IMR-90 (cell line): ENCODE measurements around the gene VAMP8. TPM values are rescaled to one million over a fixed set of nuclear protein-coding genes. Genes with fewer than 3 reads are reported as not detected.
A peak's percentile ranks its signal among the peaks of the same experiment; 100 is the strongest.

ENCODE experiments used
- ATAC-seq: fragments of 200-7000 bp; cut with Tn5 transposase; 2 replicates; pipeline ENCODE4 v1.9.1; 2020; ENCODE audit warnings: low read depth, mild to moderate bottlenecking, moderate library complexity
- BruUV-seq: library from RNA; stranded (reverse); fragments of 400-500 nt; replicated peaks from 2 replicates; lab custom pipeline; 2021; lab: Mats Ljungman, UMichigan
- CTCF ChIA-PET: fragments of 300-600 bp; formaldehyde crosslinking; extraction: SDS; loops from one replicate; lab custom pipeline; 2021; ENCODE audit warnings: antibody characterized with exemption; lab: Yijun Ruan, JAX
- POLR2A ChIA-PET: fragments of 300-600 bp; sonication (Branson Sonifier 250); formaldehyde crosslinking; loops from one replicate; lab custom pipeline; 2022; ENCODE audit warnings: antibody characterized with exemption; ENCODE audit not compliant: unreplicated experiment; lab: Charles Lee
- DNase-seq: peaks from one replicate; pipeline ENCODE4 v3.0.0; 2013
- H2AFZ ChIP-seq: replicated peaks from 2 replicates; pipeline ENCODE3; 2013; ENCODE audit warnings: low read length, mild to moderate bottlenecking; ENCODE audit not compliant: poor library complexity
- H2AK5ac ChIP-seq: 2 replicates; pipeline ENCODE4 v1.6.1; 2013; ENCODE audit warnings: low read depth, low read length, inconsistent platforms
- H2AK9ac ChIP-seq: replicated peaks from 2 replicates; pipeline ENCODE3; 2013; ENCODE audit warnings: mild to moderate bottlenecking, low read depth, low read length, moderate library complexity; ENCODE audit not compliant: poor library complexity
- H2BK120ac ChIP-seq: 2 replicates; pipeline ENCODE4 v1.6.1; 2013; ENCODE audit warnings: low read depth, low read length, inconsistent platforms
- H2BK15ac ChIP-seq: 3 replicates; pipeline ENCODE4 v1.6.1; 2013; ENCODE audit warnings: low read depth, low read length, inconsistent platforms
- H2BK20ac ChIP-seq: 2 replicates; pipeline ENCODE4 v1.6.1; 2013; ENCODE audit warnings: low read depth, mild to moderate bottlenecking, inconsistent platforms, low read length, moderate library complexity
- H2BK5ac ChIP-seq: 2 replicates; pipeline ENCODE4 v1.6.1; 2013; ENCODE audit warnings: mild to moderate bottlenecking, low read depth, low read length, inconsistent platforms; ENCODE audit not compliant: poor library complexity, severe bottlenecking
- H3K14ac ChIP-seq: replicated peaks from 2 replicates; pipeline ENCODE4 v1.6.1; 2013; ENCODE audit warnings: low read depth, low read length, inconsistent platforms
- H3K18ac ChIP-seq: 2 replicates; pipeline ENCODE4 v1.6.1; 2013; ENCODE audit warnings: low read depth, low read length, control low read depth
- H3K23ac ChIP-seq: 2 replicates; pipeline ENCODE4 v1.6.1; 2013; ENCODE audit warnings: low read depth, low read length, inconsistent platforms
- H3K27ac ChIP-seq: 2 replicates; pipeline ENCODE4 v1.5.1; 2013; ENCODE audit warnings: mild to moderate bottlenecking, control low read depth, low read length; ENCODE audit not compliant: insufficient read depth
- H3K27me3 ChIP-seq: 2 replicates; pipeline ENCODE4 v1.6.1; 2013; ENCODE audit warnings: low read length; ENCODE audit not compliant: control insufficient read depth, insufficient read depth
- H3K36me3 ChIP-seq: 2 replicates; pipeline ENCODE4 v1.6.1; 2013; ENCODE audit warnings: low read length, mixed read lengths; ENCODE audit not compliant: control insufficient read depth, insufficient read depth
- H3K4ac ChIP-seq: 2 replicates; pipeline ENCODE4 v1.6.1; 2013; ENCODE audit warnings: low read depth, low read length, inconsistent platforms
- H3K4me1 ChIP-seq: 2 replicates; pipeline ENCODE4 v1.6.1; 2013; ENCODE audit warnings: low read length, mixed read lengths; ENCODE audit not compliant: control insufficient read depth, insufficient read depth
- H3K4me2 ChIP-seq: 2 replicates; pipeline ENCODE4 v1.6.1; 2013; ENCODE audit warnings: low read depth, mild to moderate bottlenecking, control low read depth, low read length, moderate library complexity
- H3K4me3 ChIP-seq: 2 replicates; pipeline ENCODE4 v1.5.1; 2013; ENCODE audit warnings: low read depth, mild to moderate bottlenecking, control low read depth, low read length, moderate library complexity; ENCODE audit not compliant: insufficient read depth
- H3K56ac ChIP-seq: 2 replicates; pipeline ENCODE4 v1.6.1; 2013; ENCODE audit warnings: low read length, inconsistent platforms; ENCODE audit not compliant: insufficient read depth; ENCODE audit errors: extremely low read depth
- H3K79me1 ChIP-seq, 2 experiments: 2 replicates each; pipeline ENCODE4 v1.6.1; 2013; ENCODE audit warnings: low read length in 2 of 2, inconsistent platforms in 1 of 2, low read depth in 1 of 2
- H3K9ac ChIP-seq: 2 replicates; pipeline ENCODE4 v1.6.1; 2013; ENCODE audit warnings: low read depth, low read length, control low read depth
- H3K9me1 ChIP-seq: 2 replicates; pipeline ENCODE4 v1.6.1; 2013; ENCODE audit warnings: low read length, inconsistent platforms; ENCODE audit not compliant: insufficient read depth
- H3K9me3 ChIP-seq: 2 replicates; pipeline ENCODE4 v1.6.1; 2013; ENCODE audit warnings: low read length; ENCODE audit not compliant: control insufficient read depth, insufficient read depth
- H4K20me1 ChIP-seq: 2 replicates; pipeline ENCODE4 v1.6.1; 2013; ENCODE audit warnings: low read length, inconsistent platforms; ENCODE audit not compliant: insufficient read depth
- H4K5ac ChIP-seq: 2 replicates; pipeline ENCODE4 v1.6.1; 2013; ENCODE audit warnings: mild to moderate bottlenecking, low read depth, low read length, control low read depth
- H4K8ac ChIP-seq, 2 experiments: 2 replicates each; pipeline ENCODE4 v1.6.1; 2013; ENCODE audit warnings: low read depth in 2 of 2, low read length in 2 of 2, control low read depth in 1 of 2, inconsistent platforms in 1 of 2
- H4K91ac ChIP-seq: 2 replicates; pipeline ENCODE4 v1.6.1; 2013; ENCODE audit warnings: low read depth, low read length, inconsistent platforms; ENCODE audit not compliant: insufficient read depth
- BHLHE40 ChIP-seq: fragments of 150-350 bp; IDR thresholded peaks from 2 replicates; pipeline ENCODE4 v1.6.1; 2016; ENCODE audit warnings: mild to moderate bottlenecking, low read depth, low read length
- CEBPB ChIP-seq: IDR thresholded peaks from 2 replicates; pipeline ENCODE4 v1.6.1; 2012; ENCODE audit warnings: low read depth, low read length, improper control_type of control experiment
- FOS ChIP-seq: fragments of 150-350 bp; IDR thresholded peaks from 2 replicates; pipeline ENCODE4 v1.6.1; 2016; ENCODE audit warnings: low read depth, low read length
- MAFK ChIP-seq: IDR thresholded peaks from 2 replicates; pipeline ENCODE4 v1.6.1; 2012; ENCODE audit warnings: low read depth, low read length, improper control_type of control experiment
- MAZ ChIP-seq: IDR thresholded peaks from 2 replicates; pipeline ENCODE4 v1.6.1; 2012; ENCODE audit warnings: low read depth, mild to moderate bottlenecking, low read length, improper control_type of control experiment, moderate library complexity, borderline replicate concordance
- MXI1 ChIP-seq: IDR thresholded peaks from 2 replicates; pipeline ENCODE4 v1.6.1; 2012; ENCODE audit warnings: low read depth, mild to moderate bottlenecking, low read length, moderate library complexity, borderline replicate concordance
- NFE2L2 ChIP-seq: fragments of 150-350 bp; IDR thresholded peaks from 2 replicates; pipeline ENCODE4 v1.6.1; 2016; ENCODE audit warnings: low read depth, mild to moderate bottlenecking, low read length
- POLR2A ChIP-seq: IDR thresholded peaks from 2 replicates; pipeline ENCODE4 v1.6.1; 2012; ENCODE audit warnings: mild to moderate bottlenecking, low read depth, low read length
- RAD21 ChIP-seq: IDR thresholded peaks from 2 replicates; pipeline ENCODE4 v1.6.1; 2012; ENCODE audit warnings: low read length, improper control_type of control experiment
- RCOR1 ChIP-seq: IDR thresholded peaks from 2 replicates; pipeline ENCODE4 v1.6.1; 2012; ENCODE audit warnings: mild to moderate bottlenecking, low read length, improper control_type of control experiment; ENCODE audit not compliant: insufficient replicate concordance
- RFX5 ChIP-seq: IDR thresholded peaks from 2 replicates; pipeline ENCODE4 v1.8.0; 2012; ENCODE audit warnings: low read depth, mild to moderate bottlenecking, low read length, moderate library complexity
- SMC3 ChIP-seq: fragments of 150-350 bp; IDR thresholded peaks from 2 replicates; pipeline ENCODE4 v1.6.1; 2016; ENCODE audit warnings: low read depth, mild to moderate bottlenecking, antibody characterized with exemption, low read length, moderate library complexity
- WGBS, 2 experiments: methylation state at CpG; one replicate each; pipeline versions ENCODE4 v1.1.5 to v1.1.7; 2013; ENCODE audit warnings: missing lambda C conversion rate in 2 of 2; ENCODE audit not compliant: insufficient read length in 1 of 2; ENCODE audit errors: extremely low coverage in 2 of 2; 5-methylcytosine and 5-hydroxymethylcytosine counted together
- dilution Hi-C: fragments of 300-500 bp; cut with HindIII; formaldehyde crosslinking; loops from one replicate; pipeline ENCODE4 v1.14.3; 2018; ENCODE audit warnings: low sequenced_read_pairs; ENCODE audit not compliant: unreplicated experiment
- in situ Hi-C: fragments of 300-500 bp; cut with MboI; formaldehyde crosslinking; loops from 3 replicates; pipeline ENCODE4 v1.14.3; 2019; ENCODE audit warnings: low sequenced_read_pairs, inconsistent platforms, mixed read lengths
- intact Hi-C: fragments of 100-400 bp; cut with micrococcal nuclease; formaldehyde crosslinking; loops from 2 replicates; pipeline ENCODE4 v1.10.0; 2022
- polyA plus RNA-seq, 3 experiments: library from polyadenylated mRNA; depleted of rRNA; stranded (reverse); fragments of >200 nt; gene quantifications; 2 replicates each; pipeline ENCODE4 v1.2.3, GENCODE V29; 2012; ENCODE audit warnings: low replicate concordance in 1 of 3
- total RNA-seq: library from RNA; depleted of rRNA; stranded (reverse); fragments of >200 nt; gene quantifications from 2 replicates; pipeline ENCODE4 v1.2.3, GENCODE V29; 2012
- TF ChIP-seq, protein P1 (sequence below): fragments of 150-350 bp; IDR thresholded peaks from 2 replicates; pipeline ENCODE4 v1.6.1; 2016; ENCODE audit warnings: low read depth, mild to moderate bottlenecking, low read length, moderate library complexity, borderline replicate concordance
- TF ChIP-seq, protein P2 (sequence below): fragments of 150-350 bp; IDR thresholded peaks from 2 replicates; pipeline ENCODE4 v1.6.1; 2017; ENCODE audit warnings: mild to moderate bottlenecking, antibody characterized with exemption, low read length, low read depth
- TF ChIP-seq, protein P3 (sequence below): conservative IDR thresholded peaks from 2 replicates; pipeline ENCODE4 v1.5.1; 2012; ENCODE audit warnings: mild to moderate bottlenecking, low read depth, low read length, improper control_type of control experiment

The VAMP8 gene
- total and polyA plus RNA-seq, 2 of the 4 experiments (the other 2 are of a cell fraction): 0.90 to 1.9 TPM

DNA sequence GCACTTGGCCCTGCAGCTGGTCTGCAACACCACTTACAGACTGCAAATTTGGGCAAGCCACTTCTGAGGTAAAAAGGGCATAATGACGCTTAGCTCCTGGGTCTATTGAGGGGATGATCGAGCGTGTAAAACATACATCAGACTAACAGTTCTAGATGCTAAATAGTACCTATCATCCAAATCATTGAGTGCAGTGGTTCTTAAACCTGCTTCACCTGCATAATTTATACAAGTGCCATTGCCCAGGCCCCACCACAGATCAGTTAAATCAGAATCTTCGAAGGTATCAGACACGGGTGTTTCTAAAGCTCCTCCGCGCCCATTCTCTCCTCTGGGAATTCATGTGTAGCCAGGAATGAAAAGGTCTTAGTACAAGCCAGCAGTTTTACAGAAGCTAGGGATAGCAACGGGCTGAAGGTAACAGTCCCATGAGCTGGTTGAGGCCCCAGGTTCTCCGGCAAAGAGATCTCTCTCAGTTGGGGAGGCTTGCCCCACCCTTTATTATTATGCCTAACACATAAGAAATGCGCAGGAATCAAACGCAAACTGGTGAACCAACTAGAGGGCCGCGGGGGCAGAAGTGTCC lies 17.4 kb downstream of the VAMP8 start:
- in situ Hi-C loops: no loop called here
- TF ChIP-seq MAZ (no peak), CEBPB (no peak), RCOR1 (no peak), POLR2A (no peak), RFX5 (no peak), MXI1 (no peak), NFE2L2 (no peak), SMC3 (no peak), BHLHE40 (no peak), FOS (no peak), MAFK (no peak), RAD21 (no peak)
- TF ChIP-seq, protein P1, sequence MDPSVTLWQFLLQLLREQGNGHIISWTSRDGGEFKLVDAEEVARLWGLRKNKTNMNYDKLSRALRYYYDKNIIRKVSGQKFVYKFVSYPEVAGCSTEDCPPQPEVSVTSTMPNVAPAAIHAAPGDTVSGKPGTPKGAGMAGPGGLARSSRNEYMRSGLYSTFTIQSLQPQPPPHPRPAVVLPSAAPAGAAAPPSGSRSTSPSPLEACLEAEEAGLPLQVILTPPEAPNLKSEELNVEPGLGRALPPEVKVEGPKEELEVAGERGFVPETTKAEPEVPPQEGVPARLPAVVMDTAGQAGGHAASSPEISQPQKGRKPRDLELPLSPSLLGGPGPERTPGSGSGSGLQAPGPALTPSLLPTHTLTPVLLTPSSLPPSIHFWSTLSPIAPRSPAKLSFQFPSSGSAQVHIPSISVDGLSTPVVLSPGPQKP: no peak
- TF ChIP-seq, protein P2, sequence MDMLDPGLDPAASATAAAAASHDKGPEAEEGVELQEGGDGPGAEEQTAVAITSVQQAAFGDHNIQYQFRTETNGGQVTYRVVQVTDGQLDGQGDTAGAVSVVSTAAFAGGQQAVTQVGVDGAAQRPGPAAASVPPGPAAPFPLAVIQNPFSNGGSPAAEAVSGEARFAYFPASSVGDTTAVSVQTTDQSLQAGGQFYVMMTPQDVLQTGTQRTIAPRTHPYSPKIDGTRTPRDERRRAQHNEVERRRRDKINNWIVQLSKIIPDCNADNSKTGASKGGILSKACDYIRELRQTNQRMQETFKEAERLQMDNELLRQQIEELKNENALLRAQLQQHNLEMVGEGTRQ: no peak
- TF ChIP-seq, protein P3, sequence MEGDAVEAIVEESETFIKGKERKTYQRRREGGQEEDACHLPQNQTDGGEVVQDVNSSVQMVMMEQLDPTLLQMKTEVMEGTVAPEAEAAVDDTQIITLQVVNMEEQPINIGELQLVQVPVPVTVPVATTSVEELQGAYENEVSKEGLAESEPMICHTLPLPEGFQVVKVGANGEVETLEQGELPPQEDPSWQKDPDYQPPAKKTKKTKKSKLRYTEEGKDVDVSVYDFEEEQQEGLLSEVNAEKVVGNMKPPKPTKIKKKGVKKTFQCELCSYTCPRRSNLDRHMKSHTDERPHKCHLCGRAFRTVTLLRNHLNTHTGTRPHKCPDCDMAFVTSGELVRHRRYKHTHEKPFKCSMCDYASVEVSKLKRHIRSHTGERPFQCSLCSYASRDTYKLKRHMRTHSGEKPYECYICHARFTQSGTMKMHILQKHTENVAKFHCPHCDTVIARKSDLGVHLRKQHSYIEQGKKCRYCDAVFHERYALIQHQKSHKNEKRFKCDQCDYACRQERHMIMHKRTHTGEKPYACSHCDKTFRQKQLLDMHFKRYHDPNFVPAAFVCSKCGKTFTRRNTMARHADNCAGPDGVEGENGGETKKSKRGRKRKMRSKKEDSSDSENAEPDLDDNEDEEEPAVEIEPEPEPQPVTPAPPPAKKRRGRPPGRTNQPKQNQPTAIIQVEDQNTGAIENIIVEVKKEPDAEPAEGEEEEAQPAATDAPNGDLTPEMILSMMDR: no peak

More for the DNA sequence above, 17.4 kb downstream of the VAMP8 start:
- H3K9me3 ChIP-seq: no peaks in the 10 kb centered on the region
- DNase-seq (no peak), ATAC-seq (no peak)
- peaks cover 23% of the 10 kb centered on the region for H4K20me1 ChIP-seq
- ChIA-PET CTCF (no interaction called here), POLR2A (interaction anchor here (0.5 to 2.5 kb wide), 3 partner anchors 10 to 188 kb away, joined by 6 to 14 read pairs (median 6); no protein-coding TSS in a partner anchor)
- peak overlapping the region; percentile 54 for H2AK5ac ChIP-seq
- H3K23ac ChIP-seq: peak overlapping the region; percentile 61
- peak overlapping the region; percentile 25 for H4K5ac ChIP-seq
- no CpG with 5 or more reads among the region's 13 CpGs for WGBS, 2 experiments
- H3K27me3 ChIP-seq: no peaks in the 10 kb centered on the region
- H3K4me2 ChIP-seq: peak overlapping the region; percentile 79
- H3K14ac ChIP-seq: peak overlapping the region; percentile 66
- H2BK20ac ChIP-seq: no peak overlapping the region
- H2BK120ac ChIP-seq: peak overlapping the region; percentile 6; the same call in 1 of the 2 replicates
- dilution Hi-C loops (no loop called here), intact Hi-C loops (no loop called here)
- H3K4ac ChIP-seq: peak overlapping the region; percentile 84
- BruUV-seq: no TSS peak
- peak overlapping the region; percentile 78 for H2AK9ac ChIP-seq
- H3K9ac ChIP-seq: peak overlapping the region; percentile 58
- H4K8ac ChIP-seq: peak overlapping the region; percentile 42 to 90
- H4K91ac ChIP-seq: peak overlapping the region; percentile 62
- H3K9me1 ChIP-seq: peaks cover 30% of the 10 kb centered on the region
- peak overlapping the region; percentile 46 for H3K4me3 ChIP-seq
- no peak overlapping the region for H2BK15ac ChIP-seq
- peaks cover 24% of the 10 kb centered on the region for H3K36me3 ChIP-seq
- 0 out of 2 replicates have a peak overlapping the region, but pooled peaks have one; percentile 5 for H3K18ac ChIP-seq
- H2BK5ac ChIP-seq: peak overlapping the region; percentile 77
- peaks cover 36 to 71% of the 10 kb centered on the region in 2 experiments for H3K79me1 ChIP-seq
- H2AFZ ChIP-seq: peak overlapping the region; percentile 95
- H3K56ac ChIP-seq: peak overlapping the region; percentile 42; the same call in 1 of the 2 replicates
- H3K4me1 ChIP-seq: peaks cover 24% of the 10 kb centered on the region
- H3K27ac ChIP-seq: peak overlapping the region; percentile 63
